Measurements from ENCODE around the gene ATXN7. TPM values are rescaled to one million over a fixed set of nuclear protein-coding genes. Genes with fewer than 3 reads are reported as not detected.
A peak's percentile ranks its signal among the peaks of the same experiment; 100 is the strongest.

Gene ATXN7
- total RNA-seq, 1 donor from 2014 or later = 6.3 TPM

DNA sequence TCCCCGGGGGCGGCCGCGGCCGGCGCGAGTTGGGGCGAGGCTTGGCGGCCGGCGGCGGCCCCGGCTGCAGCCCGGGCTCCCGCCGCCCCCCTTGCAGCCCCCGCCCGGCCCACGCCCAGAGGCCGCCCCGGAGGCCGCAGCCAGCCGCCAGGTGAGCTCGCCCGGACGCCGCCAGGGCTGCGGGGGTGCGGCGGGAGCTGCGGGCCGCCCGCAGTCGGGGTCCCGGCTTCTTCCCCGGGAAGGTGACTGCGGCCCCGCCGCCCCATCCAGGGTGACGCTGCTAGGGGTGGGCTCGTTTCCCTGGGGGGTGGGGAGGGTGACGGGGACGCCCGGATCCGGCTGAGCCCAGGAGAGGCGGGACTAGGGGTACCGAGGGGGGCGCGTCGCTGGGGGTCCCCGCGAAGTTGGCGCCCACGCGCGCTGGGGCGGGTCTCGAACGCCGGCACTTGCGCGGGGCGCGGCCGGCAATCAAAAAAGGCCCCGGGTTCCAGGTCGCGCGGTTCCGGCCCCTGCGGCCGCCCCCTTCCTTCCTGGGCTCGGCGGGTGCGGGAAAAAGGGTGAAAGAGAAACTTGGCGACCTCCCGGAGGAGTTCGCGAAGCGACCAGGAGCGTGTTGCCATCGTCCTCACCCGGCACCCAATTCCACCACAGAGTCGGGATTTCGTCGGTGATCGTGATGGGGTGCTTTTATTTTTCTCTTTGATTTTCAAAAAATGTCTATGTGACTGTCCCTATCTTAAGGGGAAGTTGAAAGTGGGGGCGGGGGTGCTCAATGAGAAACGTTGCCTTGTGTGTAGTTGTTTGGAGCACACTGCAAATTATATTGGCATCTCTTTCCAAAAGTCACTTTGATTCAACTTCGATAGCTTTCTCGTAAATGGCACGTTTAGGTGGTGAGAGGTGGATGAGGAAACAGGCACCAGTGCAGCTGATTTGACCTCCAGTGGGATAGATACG is 619 bp downstream of the ATXN7 start:
- DNase-seq (ENCODE audit: low read depth in 2 of 2) = peak; percentile 22 to 37

DNA sequence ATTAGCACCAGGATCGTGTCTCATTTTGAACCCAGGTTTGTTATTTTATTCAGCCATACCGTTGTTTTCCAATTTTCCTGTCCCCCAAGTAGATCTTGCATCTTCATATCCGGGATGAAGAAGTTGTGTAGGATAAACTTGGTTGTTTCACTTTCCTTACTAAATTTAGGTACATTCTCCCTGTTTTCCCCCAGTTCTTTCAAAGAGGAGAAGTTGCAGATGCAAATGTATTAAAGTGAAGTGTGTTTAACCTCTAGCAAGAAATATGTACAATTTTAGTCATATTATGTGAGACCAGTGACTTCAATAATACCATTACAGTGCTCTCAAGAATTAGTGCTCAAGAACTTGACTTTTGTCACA is 1.3 kb downstream of the ATXN7 start:
- DNase-seq (ENCODE audit: low read depth in 2 of 2) = peak in 1 of 2 donors; percentile 9

DNA sequence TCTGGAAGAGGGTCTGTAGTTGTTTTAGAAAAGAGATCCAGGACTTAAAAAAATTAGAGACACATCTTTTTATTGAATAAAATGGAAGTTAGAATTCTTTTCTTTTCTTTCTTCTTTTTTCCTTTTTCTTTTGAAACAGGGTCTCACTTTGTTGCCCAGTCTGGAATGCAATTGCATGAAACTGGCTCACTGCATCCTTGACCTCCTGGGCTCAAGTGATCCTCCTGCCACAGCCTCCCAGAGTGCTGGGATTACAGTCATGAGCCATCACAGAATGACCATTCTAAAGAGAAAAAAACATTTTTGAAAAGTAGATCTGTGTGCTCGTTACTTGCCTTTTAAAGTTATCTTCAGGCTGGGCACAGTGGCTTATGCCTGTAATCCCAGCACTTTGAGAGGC is 3.6 kb downstream of the ATXN7 start:
- no peak for DNase-seq (ENCODE audit: low read depth in 2 of 2)

DNA sequence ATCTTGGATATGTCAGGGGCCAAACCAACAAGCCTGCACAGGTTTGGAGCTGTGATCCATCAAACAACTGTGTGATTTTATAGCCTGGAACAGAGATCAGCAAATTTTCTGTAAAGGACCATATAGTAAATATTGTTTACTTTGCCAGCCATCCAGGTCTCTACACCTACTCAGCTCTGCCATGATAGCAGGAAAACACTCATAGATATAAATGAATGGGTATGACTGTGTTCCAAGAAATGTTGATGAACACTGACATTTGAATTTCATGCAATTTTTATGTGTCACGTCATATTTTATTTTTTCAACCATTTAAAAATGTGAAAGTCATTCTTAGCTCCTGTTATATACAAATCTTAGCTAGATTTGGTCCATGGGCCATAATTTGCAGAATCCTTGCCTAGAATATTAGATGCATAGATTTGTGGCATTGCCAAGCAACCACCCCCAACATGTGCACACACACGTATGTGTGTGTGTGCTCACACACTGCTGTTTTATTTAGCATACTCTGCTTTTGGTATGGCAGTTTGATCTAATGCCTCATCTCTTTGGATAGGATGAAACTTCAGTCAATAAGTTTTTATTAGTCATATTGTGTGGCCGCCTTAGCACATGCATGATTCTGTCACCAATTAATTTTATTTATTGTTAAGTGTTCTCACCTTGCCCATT is 6.4 kb downstream of the ATXN7 start:
- DNase-seq (ENCODE audit: low read depth in 2 of 2) = no peak

GRCh38 chr3:63870615-63871005 is 6.9 kb downstream of the ATXN7 start:
- DNase-seq (ENCODE audit: low read depth in 2 of 2) = peak; percentile 12 to 41

DNA sequence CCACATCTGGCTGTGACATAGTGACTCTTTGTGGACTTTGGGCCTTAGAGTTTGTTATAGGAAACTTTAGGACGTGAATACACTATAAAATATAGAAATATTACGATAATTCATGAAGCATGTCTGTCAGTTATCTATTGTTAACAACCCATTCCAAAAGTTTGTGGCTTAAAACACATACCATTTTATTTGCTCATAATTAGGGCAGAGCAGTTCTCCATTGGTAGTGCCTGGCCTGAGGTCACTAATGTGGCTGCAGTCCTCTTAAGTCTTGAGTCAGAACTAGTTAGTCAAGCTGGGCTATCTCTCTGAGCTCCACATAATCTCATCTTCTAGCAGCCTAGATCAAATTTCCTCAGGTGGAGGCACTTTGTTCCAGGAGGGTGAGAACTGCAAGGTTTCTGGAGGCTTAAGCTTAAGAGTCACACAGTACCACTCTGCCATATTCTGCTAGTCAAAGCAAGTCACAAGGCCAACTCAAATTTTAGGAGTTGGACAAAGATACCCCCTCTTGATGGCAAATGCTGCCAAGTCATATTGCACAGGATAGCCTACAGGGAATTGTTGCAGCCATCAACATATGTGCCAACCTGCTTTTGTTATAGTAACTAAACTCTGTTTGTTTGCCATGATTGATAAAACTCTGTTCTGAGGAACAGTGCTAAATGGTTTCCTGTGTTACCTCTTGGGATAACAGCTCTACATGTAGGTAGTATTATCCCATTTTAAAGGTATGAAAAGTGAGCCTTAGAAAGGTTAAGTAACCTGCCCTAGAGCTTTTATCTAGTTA is 8.7 kb downstream of the ATXN7 start:
- peak in 1 of 2 donors; percentile 21 for DNase-seq (ENCODE audit: low read depth in 2 of 2)

GRCh38 chr3:63874769-63875168 is 11.1 kb downstream of the ATXN7 start:
- no peak for DNase-seq (ENCODE audit: low read depth in 2 of 2)

GRCh38 chr3:63875510-63875909 is 11.8 kb downstream of the ATXN7 start:
- DNase-seq (ENCODE audit: low read depth in 2 of 2) = no peak

GRCh38 chr3:63876260-63876659 is 12.6 kb downstream of the ATXN7 start:
- no peak for DNase-seq (ENCODE audit: low read depth in 2 of 2)

GRCh38 chr3:63877737-63878393 is 14.2 kb downstream of the ATXN7 start:
- peak in 1 of 2 donors; percentile 8 for DNase-seq (ENCODE audit: low read depth in 2 of 2)

DNA sequence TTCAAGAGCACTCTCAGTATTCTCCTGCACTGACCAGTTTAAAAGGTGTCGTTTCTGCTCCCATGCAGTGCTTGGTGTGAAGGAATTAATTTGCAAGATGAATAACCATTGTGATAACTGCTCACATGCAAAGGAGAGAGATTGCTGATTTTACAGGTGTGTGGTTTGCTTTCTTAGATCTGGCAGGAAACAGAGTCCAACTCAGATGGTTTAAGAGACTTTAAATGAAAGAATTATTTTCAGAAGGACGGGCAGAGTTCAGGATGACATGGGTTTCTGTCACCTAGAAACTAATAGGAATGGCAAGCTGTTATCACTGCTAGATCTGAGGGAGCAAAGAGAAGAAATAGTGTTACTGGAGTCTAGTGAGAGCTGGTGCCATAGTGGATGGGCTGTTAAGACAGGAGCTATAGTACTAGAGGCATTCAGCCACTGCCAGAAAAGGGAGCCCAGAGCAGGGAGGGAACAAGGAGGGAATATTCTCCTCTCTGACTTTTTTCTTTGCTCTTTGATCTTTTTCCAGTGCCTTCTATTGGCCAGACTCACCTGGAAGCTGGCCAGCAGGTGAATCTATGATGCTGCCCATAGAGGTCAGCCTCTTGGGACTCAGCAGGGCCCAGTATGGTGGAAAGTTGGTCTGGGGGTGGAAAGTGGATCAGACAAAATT is 14.9 kb downstream of the ATXN7 start:
- DNase-seq (ENCODE audit: low read depth in 2 of 2) = no peak

DNA sequence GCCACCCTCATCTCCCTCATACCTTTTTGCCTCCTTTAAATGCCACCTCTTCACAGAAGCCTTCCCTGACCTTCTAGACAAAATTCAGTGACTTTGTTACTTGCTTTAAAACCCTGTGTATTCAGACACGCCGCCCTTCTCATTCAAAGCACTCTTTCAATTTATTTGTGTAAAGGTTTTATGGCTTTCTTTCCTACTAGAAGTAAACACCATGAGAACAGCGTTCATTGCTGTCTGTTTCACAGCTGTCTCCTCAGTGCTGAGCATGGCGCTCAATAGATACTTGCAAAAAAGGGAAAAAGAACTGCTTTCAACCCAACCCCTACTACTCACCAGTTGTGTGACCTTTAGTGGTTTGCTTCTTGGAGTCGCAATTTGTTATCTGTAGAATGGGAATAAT is 17.0 kb downstream of the ATXN7 start:
- no peak for DNase-seq (ENCODE audit: low read depth in 2 of 2)

- DNase-seq (ENCODE audit: low read depth in 2 of 2) = peak; percentile 28 to 34
These were observed 23.2 kb downstream of the ATXN7 start for GRCh38 chr3:63886858-63887257.

- no peak for DNase-seq (ENCODE audit: low read depth in 2 of 2)
These were observed 27.9 kb downstream of the ATXN7 start for GRCh38 chr3:63891518-63891917.

DNA sequence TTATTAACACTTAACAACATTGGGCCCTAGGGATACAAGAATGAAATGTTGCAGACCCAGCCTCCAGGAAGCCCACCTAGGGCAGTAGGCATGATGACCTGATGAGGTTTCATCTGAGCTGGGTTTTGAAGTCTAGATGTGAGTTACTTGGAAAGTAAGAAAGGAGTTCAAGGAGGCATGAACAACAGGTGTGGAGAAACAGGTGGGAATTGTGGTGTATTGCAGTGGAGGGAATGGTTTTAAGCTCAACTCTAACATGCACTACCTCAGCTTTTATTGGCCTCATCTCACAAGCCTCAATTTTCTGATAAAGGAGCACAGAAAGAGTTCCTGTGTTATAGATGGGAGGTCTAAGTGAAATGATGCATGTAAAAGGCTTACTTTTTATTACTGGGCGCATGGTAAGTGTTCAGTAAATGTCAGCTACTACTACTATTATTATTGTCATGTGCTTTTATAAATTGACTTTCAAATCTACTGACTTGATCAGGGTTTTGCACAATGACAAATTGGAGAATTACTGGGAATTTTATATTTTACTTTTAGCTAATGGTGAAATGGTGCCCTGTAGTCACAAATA is 29.2 kb downstream of the ATXN7 start:
- DNase-seq (ENCODE audit: low read depth in 2 of 2) = no peak

- DNase-seq (ENCODE audit: low read depth in 2 of 2) = no peak
These were observed 31.9 kb downstream of the ATXN7 start for GRCh38 chr3:63895422-63896189.

DNA sequence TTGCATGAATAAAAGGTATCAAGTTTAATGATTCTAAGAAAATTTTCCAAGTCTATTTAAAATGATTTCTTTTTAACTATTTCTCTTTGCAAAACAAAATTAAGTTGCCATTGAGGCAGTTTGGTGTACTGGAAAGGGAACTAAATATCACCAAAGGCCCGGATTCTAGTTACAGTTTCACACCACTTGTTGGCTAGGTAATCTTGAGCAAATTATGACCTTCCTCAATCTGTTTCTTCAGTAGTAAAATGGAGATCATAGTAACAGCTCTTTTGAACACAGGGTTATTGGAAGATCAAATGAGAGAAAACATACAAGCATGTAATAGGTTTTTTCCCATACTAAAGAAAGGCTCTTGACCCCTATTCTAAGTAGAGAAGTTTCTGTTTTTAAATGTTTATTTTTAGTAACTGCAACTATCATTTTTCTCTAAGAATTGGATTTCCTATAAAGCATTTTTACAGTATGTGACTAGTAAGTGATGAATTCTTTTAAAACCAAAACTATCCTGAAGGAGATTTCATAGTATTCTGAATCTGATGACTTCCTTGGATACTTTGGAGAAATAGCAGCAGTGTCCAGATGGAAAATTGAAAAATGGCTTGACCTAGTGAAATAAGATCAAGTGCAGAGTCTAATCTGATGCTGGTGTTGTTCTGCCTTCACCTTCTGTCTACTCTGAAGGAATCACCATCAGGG is 32.8 kb downstream of the ATXN7 start:
- no peak for DNase-seq (ENCODE audit: low read depth in 2 of 2)

DNA sequence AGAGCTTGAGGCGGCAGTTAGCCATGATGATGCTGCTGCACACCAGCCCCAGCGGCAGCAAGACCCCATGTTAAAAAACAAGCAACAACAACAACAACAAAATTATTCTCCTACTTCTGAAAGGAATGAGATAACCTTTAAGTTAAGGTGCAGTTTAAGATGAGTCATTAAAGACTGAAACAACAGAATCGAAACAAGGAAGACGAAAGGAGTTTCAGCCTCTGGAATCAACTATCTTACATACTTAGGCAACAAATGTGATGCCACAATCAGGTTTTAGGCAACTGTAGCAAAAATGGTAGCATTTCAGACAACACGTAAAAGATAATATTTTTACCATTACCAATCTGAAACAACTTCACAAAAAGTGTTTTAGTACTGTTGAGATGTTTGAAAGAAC is 36.3 kb downstream of the ATXN7 start:
- DNase-seq (ENCODE audit: low read depth in 2 of 2) = no peak

- peak; percentile 93 to 94 for DNase-seq (ENCODE audit: low read depth in 2 of 2)
These were observed 36.8 kb downstream of the ATXN7 start for GRCh38 chr3:63900459-63900858.
